GM12891 (cell line): Measurements from ENCODE around the gene CCNT2.

Experiments used
- POLR2A ChIP-seq: IDR thresholded peaks from 2 replicates; pipeline ENCODE4 v1.6.1; 2011; ENCODE audit warnings: low read depth, low read length, control low read depth
- TAF1 ChIP-seq: IDR thresholded peaks from 2 replicates; pipeline ENCODE4 v1.6.1; 2011; ENCODE audit warnings: low read depth, low read length, control low read depth

DNA sequence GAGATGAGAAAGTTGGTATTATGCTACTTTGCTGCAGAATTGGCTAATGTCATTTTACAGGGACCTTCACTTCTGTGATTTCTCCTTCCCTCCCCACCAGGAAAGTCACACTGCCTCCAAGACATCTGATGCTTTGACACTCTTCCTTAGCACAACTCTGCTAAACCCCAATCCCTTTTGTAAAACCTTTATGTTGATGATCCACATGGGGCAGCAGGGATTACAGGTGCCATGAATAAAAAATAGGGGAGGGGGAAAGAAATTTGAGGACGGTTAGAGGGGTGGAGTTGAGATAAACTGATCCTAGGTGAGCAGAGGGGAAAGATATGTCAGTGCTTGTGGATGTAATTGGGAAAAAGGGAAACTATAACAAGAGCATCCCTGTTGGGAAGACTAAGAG lies 26.4 kb downstream of the CCNT2 start:
- TF ChIP-seq TAF1: no peak
- TF ChIP-seq POLR2A: no peak
